Mesodermal cell (in vitro differentiated cells): ENCODE measurements around the gene RGL2.
"Not testable (repeated sequence)": the region's sequence is repeated elsewhere in the genome, so short reads cannot be mapped to it uniquely, and the experiment has no call there.

ENCODE experiments used
- H3K27ac ChIP-seq: 2 replicates; pipeline ENCODE4 v1.7.0; 2013; ENCODE audit warnings: mild to moderate bottlenecking, low read depth, low read length, moderate library complexity; ENCODE audit not compliant: severe bottlenecking
- H3K36me3 ChIP-seq: 2 replicates; pipeline ENCODE4 v1.7.1; 2013; ENCODE audit warnings: mild to moderate bottlenecking, low read length, moderate library complexity; ENCODE audit not compliant: control insufficient read depth, insufficient read depth
- H3K4me1 ChIP-seq: one replicate; pipeline ENCODE4 v1.7.1; 2013; ENCODE audit warnings: mild to moderate bottlenecking, low read length; ENCODE audit not compliant: insufficient read depth, control insufficient read depth, poor library complexity, severe bottlenecking
- H3K4me3 ChIP-seq: 2 replicates; pipeline ENCODE4 v1.7.0; 2013; ENCODE audit warnings: low read length, control low read depth, mild to moderate bottlenecking; ENCODE audit not compliant: insufficient read depth, poor library complexity, severe bottlenecking; ENCODE audit errors: extremely low read depth
- H3K9me3 ChIP-seq: 2 replicates; pipeline ENCODE4 v1.7.1; 2013; ENCODE audit warnings: mild to moderate bottlenecking, low read length, moderate library complexity; ENCODE audit not compliant: control insufficient read depth
- whole genome bisulfite sequencing, 2 experiments: methylation state at CpG; one replicate each; pipeline ENCODE4 v1.1.5; 2013; ENCODE audit warnings: missing lambda C conversion rate in 2 of 2; ENCODE audit not compliant: insufficient coverage in 2 of 2; 5-methylcytosine and 5-hydroxymethylcytosine counted together

RGL2 gene

DNA sequence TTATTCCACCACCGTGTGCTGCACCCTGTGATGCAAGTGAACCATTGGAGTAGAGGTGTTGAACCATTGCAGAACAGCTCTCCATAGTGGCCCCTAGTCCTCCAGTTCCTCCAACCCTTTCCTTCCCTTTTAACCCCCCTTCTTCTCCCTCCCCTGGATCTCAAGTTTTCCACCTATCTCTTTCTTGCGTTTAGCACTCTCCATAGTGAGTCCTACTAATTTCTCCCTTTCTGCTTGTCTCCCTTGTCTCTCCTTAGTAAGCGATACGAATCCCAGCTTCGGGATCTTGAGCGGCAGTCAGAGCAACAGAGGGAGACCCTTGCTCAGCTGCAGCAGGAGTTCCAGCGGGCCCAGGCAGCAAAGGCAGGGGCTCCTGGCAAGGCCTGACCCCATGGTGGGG is 8.3 kb downstream of the RGL2 start:
- WGBS, 2 experiments = 65 to 88% methylated on average over 2 to 3 of the region's 7 CpGs

DNA sequence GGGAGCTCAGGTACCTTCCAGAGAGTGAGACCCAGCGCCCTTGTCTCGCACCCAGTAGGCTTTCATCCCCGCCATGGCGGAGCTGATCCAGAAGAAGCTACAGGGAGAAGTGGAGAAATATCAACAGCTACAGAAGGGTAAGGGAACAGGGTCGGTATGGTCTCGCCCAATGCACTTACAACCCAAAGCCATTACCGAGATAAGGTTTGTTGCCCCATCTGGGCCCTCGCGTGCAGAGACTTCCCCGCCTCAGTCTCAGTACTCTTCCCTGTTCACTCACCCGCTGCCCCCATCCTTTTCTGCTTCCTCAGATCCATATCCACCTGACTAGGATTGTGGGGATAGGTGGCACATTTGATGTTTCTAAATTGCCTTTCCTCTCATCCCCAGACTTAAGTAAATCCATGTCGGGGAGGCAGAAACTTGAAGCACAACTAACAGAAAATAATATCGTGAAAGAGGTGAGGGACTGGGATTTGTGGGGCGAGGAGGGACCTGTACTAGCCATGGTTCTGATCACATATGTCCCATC is 8.9 kb downstream of the RGL2 start:
- Histone ChIP-seq H3K4me3 (peak overlapping the region; percentile 85), H3K27ac (no peak overlapping the region), H3K4me1 (peaks cover 16% of the 10 kb centered on the region), H3K9me3 (no peaks in the 10 kb centered on the region), H3K36me3 (peaks cover 69% of the 10 kb centered on the region)
- 0 to 3% methylated on average over 6 to 7 of the region's 14 CpGs for WGBS, 2 experiments

More for the DNA sequence above, 8.3 kb downstream of the RGL2 start:
- H3K27ac ChIP-seq = no peak overlapping the region
- peak overlapping the region; percentile 85 for H3K4me3 ChIP-seq
- peaks cover 16% of the 10 kb centered on the region for H3K4me1 ChIP-seq
- no peaks in the 10 kb centered on the region for H3K9me3 ChIP-seq
- H3K36me3 ChIP-seq = peaks cover 70% of the 10 kb centered on the region

DNA sequence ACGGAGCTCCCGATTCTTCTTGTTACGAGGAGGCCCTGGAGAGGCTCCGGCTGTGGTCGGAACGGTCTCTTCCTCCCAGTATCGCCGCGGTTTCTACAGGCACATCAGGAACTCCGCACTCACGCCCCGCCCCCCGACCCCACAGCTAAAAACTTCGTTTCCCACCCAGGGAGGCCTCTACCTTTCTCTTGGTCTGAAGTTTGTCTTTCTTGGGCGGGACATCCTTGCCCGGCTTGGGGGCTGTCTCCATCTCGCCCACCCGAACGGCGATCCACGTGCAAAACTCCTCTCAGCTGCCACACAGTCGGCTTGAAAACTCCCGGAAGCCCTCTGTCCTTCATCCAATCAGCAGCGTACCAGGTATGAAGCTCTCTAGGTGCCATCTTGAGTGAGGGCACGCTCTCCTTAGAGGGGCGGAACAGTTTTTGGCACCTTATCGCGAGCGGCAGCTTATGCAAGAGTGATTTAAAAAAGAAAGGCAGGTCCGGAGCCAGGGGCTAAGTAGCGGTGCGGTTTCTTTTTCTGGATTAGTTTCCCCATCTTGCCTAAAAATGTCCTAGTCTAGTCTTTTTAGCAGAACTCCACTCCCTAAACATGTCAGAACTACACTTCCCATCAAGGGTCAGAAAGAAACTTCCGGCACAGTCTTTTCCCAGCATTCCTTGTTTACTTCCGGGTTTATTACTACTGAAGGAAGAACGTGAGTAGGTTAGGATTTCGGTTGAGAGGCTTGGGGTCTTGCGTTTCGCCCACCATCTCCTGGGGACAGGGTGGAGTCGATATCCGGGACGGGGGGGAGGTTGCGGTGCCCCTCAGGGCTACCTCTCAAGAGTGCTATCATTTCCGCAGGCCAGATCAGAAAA is 9.6 kb downstream of the RGL2 start, which contains the start of the genes PFDN6 and WDR46:
PFDN6 (plus strand) TSS at position 681 of the 863 bp plus-strand sequence. CDS start 256 bp downstream, outside the sequence.
WDR46 (minus strand) TSS at position 319 of the 863 bp plus-strand sequence; CDS start at position 250, 69 bp downstream.
- Histone ChIP-seq H3K36me3 (peaks cover 70% of the 10 kb centered on the region), H3K4me1 (peaks cover 16% of the 10 kb centered on the region), H3K4me3 (peak within 1 kb of the TSS; percentile 85), H3K9me3 (no peaks in the 10 kb centered on the region), H3K27ac (no peak within 1 kb of the TSS)
- WGBS, 2 experiments = 0 to 1% methylated on average over 32 to 38 of the region's 43 CpGs

DNA sequence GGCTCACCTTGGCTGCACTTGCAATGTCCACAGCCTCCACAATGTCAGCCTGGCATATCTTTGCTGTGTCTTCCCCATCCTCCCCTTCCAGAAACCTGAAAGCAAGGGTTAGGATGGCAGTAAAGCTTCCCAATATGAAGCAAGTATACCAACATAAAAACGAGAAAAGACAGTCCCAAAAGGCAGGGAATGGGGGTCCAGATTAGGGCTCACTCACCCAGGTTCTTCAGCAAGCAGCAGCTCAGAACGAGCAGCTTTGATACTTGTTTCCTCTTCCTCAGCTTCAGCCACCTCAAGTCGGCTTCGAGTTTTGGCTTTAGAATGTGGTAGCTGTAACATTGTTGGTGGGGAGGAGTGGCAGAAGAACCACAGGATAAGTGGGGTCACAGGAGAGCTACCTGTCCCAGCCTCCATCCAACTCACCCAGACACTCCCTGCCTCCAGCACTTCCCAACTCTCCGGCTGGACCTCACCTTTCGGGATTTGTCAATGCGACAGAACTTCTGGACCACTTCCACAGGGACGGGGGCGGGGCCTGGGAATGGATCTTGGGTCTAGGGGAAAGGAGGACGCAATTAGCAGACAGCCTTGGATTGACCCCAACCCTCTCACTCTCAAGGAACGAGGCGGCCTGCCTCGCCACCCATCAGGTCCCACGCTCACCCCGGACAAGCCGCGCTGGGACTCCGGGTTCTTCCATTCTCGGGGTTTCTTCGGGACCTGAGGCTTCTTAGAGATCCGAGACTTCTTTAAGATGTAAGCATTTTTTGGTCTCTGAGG is 10.4 kb downstream of the RGL2 start:
- peaks cover 70% of the 10 kb centered on the region for H3K36me3 ChIP-seq
- 11 to 21% methylated on average over 9 to 12 of the region's 21 CpGs for WGBS, 2 experiments
- peak overlapping the region; percentile 85 for H3K4me3 ChIP-seq
- no peak overlapping the region for H3K27ac ChIP-seq
- H3K4me1 ChIP-seq = peaks cover 16% of the 10 kb centered on the region
- no peaks in the 10 kb centered on the region for H3K9me3 ChIP-seq

DNA sequence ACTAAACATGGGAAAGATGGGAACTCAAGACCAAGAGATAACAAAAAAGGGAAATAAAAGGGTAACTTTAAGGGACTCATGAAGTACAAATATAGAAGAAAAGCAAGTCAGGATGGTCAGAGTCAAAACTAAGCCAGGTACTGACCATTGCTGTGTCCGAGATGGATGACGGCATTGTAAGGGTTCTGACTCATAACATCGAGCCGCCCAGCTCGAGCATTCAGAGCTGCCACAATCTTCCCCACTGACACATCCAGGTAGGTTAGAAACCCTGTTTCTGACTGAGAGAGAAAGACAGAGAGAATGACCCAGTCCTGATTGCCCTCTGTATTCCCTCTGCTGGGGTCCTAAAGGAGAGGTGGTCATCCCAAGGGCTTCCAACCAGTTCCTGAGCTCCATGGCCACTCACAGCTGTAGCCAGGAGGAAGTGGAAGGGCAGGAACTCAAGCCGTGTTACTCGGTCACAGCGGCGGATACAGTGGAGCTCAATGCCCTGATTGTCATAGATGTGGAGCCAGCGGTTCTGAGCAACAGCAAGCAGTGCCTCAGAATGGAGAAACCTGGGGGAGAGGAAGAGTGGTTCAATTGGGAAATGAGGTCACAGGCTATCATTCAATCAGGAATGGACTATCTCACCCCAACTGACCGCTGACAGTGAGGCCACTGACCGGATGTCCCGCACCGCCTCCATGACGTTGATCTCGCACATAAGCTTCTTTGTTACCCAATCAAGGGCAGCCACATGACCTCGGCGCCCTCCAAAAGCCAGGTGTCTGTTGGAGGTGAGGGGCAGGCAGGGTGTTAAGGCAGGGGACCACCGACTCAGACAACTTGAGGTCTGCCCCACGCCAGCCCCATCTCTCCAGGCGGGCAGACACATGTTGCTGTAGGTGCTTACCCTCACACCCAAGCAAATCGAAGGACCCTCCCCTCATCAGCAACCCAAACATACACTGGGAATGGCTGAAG is 11.5 kb downstream of the RGL2 start:
- Histone ChIP-seq H3K4me1 (peaks cover 16% of the 10 kb centered on the region), H3K36me3 (peaks cover 68% of the 10 kb centered on the region), H3K9me3 (no peaks in the 10 kb centered on the region), H3K27ac (no peak overlapping the region), H3K4me3 (no peak overlapping the region)
- WGBS, 2 experiments = 93 to 94% methylated on average over 12 to 18 of the region's 22 CpGs

DNA sequence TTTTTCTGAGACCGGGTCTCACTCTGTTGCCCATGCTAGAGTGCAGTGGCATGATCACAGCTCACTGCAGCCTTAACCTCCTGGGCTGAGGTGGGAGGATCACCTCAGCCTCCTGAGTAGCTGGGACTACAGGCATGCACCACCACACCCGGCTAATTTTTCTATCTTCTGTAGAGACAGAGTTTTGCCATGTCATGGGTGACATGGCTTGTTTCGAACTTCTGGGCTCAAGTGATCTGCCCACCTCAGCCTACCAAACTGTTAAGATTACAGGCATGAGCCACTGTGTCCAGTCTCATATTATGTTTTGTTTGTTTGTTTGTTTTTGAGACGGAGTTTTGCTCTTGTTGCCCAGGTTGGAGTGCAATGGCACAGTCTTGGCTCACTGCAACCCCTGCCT is 13.5 kb downstream of the RGL2 start:
- peaks cover 69% of the 10 kb centered on the region for H3K36me3 ChIP-seq

DNA sequence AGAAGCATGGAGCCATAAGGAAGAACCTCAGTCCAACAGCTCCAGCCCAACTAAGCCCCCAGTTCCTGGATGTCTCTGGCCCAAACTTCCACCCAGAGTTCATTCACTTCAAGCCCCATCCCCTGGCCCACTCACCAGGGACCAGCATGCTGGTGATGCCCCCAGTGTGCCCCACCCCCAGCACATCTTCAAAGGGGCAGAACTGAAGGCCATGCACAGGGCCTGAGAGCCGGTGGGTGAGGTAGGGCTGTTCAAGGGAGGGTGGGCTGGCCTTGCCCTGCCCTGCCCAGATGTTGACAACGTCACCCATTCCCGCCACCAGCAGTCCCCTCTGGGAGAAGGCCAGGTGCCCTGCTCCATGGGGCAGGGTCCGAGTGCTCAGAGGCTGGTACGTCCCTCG is 18.2 kb downstream of the RGL2 start:
- Histone ChIP-seq H3K36me3 (peaks cover 80% of the 10 kb centered on the region), H3K27ac (no peak overlapping the region), H3K9me3 (no peaks in the 10 kb centered on the region), H3K4me3 (no peak overlapping the region), H3K4me1 (peaks cover 15% of the 10 kb centered on the region)
- WGBS, 2 experiments = 94 to 98% methylated on average over 6 of the region's 6 CpGs

More for the DNA sequence above, 13.5 kb downstream of the RGL2 start:
- H3K4me1 ChIP-seq, H3K27ac ChIP-seq, H3K9me3 ChIP-seq, H3K4me3 ChIP-seq: not testable (repeated sequence)
- WGBS, 2 experiments = 92 to 100% methylated on average over 2 to 3 of the region's 4 CpGs

DNA sequence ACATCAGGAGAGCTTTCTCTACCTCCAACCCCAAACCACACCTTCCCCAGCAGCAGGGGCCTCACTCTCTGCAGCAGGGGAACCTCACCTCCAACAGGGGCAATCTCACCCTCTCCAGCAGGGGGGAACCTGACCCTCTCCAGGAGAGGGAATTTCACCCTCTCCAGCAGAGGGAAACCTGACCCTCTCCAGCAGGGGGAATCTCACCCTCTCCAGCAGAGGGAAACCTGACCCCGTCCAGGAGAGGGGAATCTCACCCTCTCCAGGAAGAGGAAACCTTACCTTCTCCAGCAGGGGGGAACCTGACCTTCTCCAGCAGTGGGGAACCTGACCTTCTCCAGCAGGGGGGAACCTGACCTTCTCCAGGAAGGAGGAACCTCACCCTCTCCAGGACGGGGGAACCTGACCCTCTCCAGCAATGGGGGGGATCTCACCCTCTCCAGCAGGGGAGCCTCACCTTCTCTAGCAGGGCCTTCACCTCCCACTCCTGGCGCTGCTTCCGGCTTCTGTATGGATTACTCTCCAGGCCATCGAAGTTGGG is 18.7 kb downstream of the RGL2 start:
- no peaks in the 10 kb centered on the region for H3K9me3 ChIP-seq
- no peak overlapping the region for H3K4me3 ChIP-seq
- WGBS, 2 experiments = 83 to 90% methylated on average over 1 to 2 of the region's 5 CpGs
- peaks cover 83% of the 10 kb centered on the region for H3K36me3 ChIP-seq
- H3K27ac ChIP-seq = no peak overlapping the region
- peaks cover 20% of the 10 kb centered on the region for H3K4me1 ChIP-seq

DNA sequence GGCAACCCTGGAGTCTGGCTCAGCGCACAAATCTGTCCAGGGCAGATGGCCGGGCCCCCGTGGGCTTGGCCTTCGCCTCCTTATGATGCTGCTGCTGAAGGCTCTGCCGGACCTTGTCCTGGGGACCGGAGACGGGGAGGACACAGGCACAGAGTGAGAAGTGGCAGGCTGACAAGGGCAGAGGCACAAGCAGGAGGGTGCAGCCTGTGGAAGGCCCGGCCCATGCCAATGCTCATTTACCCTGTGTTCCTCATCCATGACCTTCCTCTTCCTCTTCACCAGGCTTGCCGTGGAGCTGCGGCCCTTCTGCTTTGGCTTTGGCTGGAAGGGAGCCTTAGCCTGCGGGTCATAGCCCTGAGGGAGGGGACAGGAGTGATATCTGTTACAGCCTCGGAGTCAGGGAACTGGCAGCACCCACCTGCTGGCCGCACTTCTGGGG is 19.5 kb downstream of the RGL2 start:
- peaks cover 23% of the 10 kb centered on the region for H3K4me1 ChIP-seq
- H3K9me3 ChIP-seq = no peaks in the 10 kb centered on the region
- H3K4me3 ChIP-seq = no peak overlapping the region
- WGBS, 2 experiments = 88 to 94% methylated on average over 9 to 11 of the region's 13 CpGs
- peaks cover 83% of the 10 kb centered on the region for H3K36me3 ChIP-seq
- no peak overlapping the region for H3K27ac ChIP-seq
